GM20431 (cell line): ENCODE data around the gene CST3.
"Not testable (repeated sequence)": the region's sequence is repeated elsewhere in the genome, so short reads cannot be mapped to it uniquely, and the experiment has no call there.

Experiments
- in situ Hi-C: fragments of 300-500 bp; cut with MseI, MboI; formaldehyde crosslinking; loops from one replicate; pipeline ENCODE4 v1.15.0; 2020; ENCODE audit warnings: low sequenced_read_pairs; ENCODE audit not compliant: unreplicated experiment

The CST3 gene

GRCh38 chr20:23637282-23638221, at the start of gene CST3:
TSS of gene CST3 (minus strand) at chr20:23637955. CDS start at chr20:23637862, 93 bp downstream.
- in situ Hi-C loops, result no loop called here

- in situ Hi-C loops, result no loop called here
These were observed 48.4 kb upstream of the CST3 start for GRCh38 chr20:23686046-23686750.

- in situ Hi-C loops, result not testable (repeated sequence)
These were observed 47.8 kb upstream of the CST3 start for GRCh38 chr20:23685529-23685896.

- in situ Hi-C loops, result no loop called here
These were observed 46.5 kb upstream of the CST3 start for GRCh38 chr20:23684261-23684660.

- in situ Hi-C loops, result no loop called here
These were observed 46.1 kb upstream of the CST3 start for GRCh38 chr20:23683807-23684206.

- in situ Hi-C loops, result no loop called here
These were observed 45.5 kb upstream of the CST3 start for GRCh38 chr20:23683281-23683680.

- in situ Hi-C loops, result no loop called here
These were observed 42.4 kb upstream of the CST3 start for GRCh38 chr20:23680146-23680545.

GRCh38 chr20:23679133-23680092, 41.7 kb upstream of the CST3 start:
- in situ Hi-C loops, result no loop called here

- in situ Hi-C loops, result no loop called here
These were observed 35.5 kb upstream of the CST3 start for GRCh38 chr20:23673209-23673608.

- in situ Hi-C loops, result no loop called here
These were observed 34.4 kb upstream of the CST3 start for GRCh38 chr20:23672158-23672557.

- in situ Hi-C loops, result no loop called here
These were observed 33.7 kb upstream of the CST3 start for GRCh38 chr20:23671479-23671878.

GRCh38 chr20:23670361-23670760, 32.6 kb upstream of the CST3 start:
- in situ Hi-C loops, result no loop called here

- in situ Hi-C loops, result no loop called here
These were observed 32.1 kb upstream of the CST3 start for GRCh38 chr20:23669866-23670265.

- in situ Hi-C loops, result no loop called here
These were observed 31.6 kb upstream of the CST3 start for GRCh38 chr20:23669327-23669726.

GRCh38 chr20:23668477-23668951, 30.8 kb upstream of the CST3 start:
- in situ Hi-C loops, result no loop called here

- in situ Hi-C loops, result no loop called here
These were observed 29.9 kb upstream of the CST3 start for GRCh38 chr20:23667666-23668065.

GRCh38 chr20:23666698-23667097, 28.9 kb upstream of the CST3 start:
- in situ Hi-C loops, result no loop called here

GRCh38 chr20:23666189-23666588, 28.4 kb upstream of the CST3 start:
- in situ Hi-C loops, result no loop called here

GRCh38 chr20:23664954-23665353, 27.2 kb upstream of the CST3 start:
- in situ Hi-C loops, result no loop called here

- in situ Hi-C loops, result not testable (repeated sequence)
These were observed 26.3 kb upstream of the CST3 start for GRCh38 chr20:23664046-23664445.
